ENCODE measurements around the gene VPS11.

VPS11 gene

DNA sequence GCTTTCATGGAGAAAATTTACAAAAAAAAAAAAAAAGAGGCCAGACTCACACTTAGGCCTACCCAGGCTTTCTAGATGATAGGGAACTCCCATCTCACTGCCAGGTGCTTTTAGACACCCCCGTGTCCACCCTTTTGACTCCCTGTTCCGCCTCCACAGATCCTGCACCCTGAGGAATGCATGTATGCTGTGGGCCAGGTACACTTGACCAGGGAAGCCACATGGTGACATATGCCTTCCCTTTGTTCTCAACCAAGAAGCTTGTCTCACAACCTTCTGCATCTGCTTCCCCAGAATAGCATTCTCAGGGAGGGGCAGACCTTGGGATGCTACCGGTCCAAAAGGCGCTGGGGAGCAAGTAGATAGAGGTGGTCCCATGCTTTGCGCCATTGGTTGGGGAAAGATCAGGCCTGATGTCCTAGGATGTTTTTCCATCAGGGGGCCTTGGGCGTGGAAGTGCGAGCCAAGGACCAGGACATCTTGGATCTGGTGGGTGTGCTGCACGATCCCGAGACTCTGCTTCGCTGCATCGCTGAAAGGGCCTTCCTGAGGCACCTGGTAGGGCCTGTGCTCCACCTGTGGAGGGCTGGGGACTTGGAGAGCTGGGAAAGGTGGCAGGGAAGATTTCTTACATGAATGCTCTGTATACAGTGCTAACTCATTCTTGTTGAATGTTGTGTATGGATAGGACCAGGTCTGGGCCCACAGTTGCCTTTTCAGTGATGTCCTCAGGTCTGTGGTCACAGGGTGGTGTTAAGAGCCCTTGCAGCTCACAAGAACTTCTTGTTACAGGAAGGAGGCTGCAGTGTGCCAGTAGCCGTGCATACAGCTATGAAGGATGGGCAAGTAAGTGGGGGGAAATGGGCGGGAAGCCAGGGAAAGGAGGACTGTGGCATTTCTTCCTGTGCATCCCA, 24.6 kb downstream of the VPS11 start:
- H3K4me3 ChIP-seq (ENCODE audit: low read depth, low read length), result peak overlapping the region; percentile 97
- TF ChIP-seq POLR2A (IDR thresholded peaks at IDR 0.05; ENCODE audit: extremely low read depth, insufficient read length) (no peak), MYC (IDR thresholded peaks at IDR 0.05; ENCODE audit: low read depth, low read length) (no peak)
- TF ChIP-seq, protein P1, sequence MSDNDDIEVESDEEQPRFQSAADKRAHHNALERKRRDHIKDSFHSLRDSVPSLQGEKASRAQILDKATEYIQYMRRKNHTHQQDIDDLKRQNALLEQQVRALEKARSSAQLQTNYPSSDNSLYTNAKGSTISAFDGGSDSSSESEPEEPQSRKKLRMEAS (IDR thresholded peaks at IDR 0.05; ENCODE audit: low read depth, low read length), result no peak
- peak; percentile 59 for DNase-seq (ENCODE audit: low read depth)

DNA sequence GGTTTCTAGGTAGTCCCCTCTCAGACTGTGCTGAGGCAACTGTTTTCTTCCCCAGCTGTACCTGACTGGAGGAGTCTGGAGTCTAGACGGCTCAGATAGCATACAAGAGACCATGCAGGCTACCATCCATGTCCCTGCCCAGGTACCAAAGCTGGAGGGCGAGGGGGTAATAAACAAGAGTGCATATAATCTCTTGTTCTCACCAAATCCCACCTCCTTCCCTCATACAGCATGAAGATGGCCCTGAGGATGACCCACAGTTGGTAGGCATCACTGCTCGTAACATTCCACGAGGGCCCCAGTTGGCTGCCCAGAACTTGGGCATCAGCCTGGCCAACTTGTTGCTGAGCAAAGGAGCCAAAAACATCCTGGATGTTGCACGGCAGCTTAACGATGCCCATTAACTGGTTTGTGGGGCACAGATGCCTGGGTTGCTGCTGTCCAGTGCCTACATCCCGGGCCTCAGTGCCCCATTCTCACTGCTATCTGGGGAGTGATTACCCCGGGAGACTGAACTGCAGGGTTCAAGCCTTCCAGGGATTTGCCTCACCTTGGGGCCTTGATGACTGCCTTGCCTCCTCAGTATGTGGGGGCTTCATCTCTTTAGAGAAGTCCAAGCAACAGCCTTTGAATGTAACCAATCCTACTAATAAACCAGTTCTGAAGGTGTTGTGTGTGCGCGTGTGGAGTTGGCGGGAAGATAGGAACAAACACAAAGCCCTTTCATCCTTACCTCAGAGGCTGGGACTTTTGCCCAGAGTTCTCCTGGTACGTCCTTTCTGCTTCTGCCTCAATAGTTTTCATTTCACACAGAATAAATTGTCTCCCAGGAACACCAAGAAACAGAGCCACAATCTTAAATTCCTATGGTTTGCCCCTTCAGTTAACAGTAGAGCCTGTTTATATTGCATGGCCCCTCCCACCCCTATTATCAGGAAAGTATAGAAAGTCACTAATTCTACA, 25.5 kb downstream of the VPS11 start:
- TF ChIP-seq, protein P1 (IDR thresholded peaks at IDR 0.05; ENCODE audit: low read depth, low read length), result no peak
- TF ChIP-seq MYC (IDR thresholded peaks at IDR 0.05; ENCODE audit: low read depth, low read length), result no peak
- TF ChIP-seq, protein P2, sequence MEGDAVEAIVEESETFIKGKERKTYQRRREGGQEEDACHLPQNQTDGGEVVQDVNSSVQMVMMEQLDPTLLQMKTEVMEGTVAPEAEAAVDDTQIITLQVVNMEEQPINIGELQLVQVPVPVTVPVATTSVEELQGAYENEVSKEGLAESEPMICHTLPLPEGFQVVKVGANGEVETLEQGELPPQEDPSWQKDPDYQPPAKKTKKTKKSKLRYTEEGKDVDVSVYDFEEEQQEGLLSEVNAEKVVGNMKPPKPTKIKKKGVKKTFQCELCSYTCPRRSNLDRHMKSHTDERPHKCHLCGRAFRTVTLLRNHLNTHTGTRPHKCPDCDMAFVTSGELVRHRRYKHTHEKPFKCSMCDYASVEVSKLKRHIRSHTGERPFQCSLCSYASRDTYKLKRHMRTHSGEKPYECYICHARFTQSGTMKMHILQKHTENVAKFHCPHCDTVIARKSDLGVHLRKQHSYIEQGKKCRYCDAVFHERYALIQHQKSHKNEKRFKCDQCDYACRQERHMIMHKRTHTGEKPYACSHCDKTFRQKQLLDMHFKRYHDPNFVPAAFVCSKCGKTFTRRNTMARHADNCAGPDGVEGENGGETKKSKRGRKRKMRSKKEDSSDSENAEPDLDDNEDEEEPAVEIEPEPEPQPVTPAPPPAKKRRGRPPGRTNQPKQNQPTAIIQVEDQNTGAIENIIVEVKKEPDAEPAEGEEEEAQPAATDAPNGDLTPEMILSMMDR (IDR thresholded peaks at IDR 0.05; ENCODE audit: low read depth, low read length), result no peak
- TF ChIP-seq POLR2A (IDR thresholded peaks at IDR 0.05; ENCODE audit: extremely low read depth, insufficient read length), result no peak
- DNase-seq (ENCODE audit: low read depth), result peak; percentile 33
- peak overlapping the region; percentile 97 for H3K4me3 ChIP-seq (ENCODE audit: low read depth, low read length)

DNA sequence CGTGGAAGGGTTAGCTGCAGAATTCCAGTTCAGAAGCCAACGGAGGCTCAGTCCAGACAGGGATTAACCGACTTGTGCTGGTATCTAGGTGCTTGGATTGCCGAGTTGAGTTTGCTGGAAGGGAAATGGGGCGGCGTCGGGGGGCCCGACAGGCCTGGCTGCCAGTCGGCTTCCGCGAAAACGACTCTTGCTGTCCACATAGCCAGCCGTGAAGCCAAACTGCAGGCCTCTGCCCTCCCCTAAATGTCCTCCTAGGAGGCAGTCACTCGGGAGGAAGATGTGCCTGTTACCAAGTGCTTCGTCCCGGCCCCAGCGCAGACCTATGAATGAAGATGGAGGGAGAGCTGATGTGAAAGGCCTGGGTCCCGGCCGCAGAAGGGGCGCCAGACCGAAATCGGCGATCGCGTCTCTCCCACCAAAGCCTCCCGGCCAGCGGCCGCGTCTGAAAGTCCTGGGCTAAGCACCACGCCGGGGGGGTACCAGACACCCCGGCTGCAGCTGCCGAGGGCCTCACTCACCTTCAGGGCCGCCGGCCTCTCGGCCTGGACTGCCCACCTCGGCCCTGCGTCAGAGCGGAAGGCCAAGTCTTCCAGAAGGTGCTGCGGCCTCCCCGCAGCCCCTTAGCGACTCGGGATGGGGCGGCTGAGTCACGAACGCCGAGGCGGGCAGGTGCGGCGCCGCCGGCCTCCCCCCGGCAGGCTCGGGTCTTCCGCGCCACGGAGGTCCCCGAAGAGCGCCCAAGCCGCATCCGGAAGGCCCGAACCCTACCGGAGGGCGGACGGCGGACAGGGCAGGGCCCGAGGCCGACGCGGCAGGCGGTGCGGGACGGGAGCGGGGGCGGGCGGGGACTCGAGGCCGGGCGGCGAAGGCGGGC, 26.6 kb downstream of the VPS11 start:
- peak overlapping the region; percentile 97 for H3K4me3 ChIP-seq (ENCODE audit: low read depth, low read length)
- peak; percentile 67 for DNase-seq (ENCODE audit: low read depth)
- TF ChIP-seq, protein P2 (IDR thresholded peaks at IDR 0.05; ENCODE audit: low read depth, low read length), result no peak
- peak; percentile 31 for TF ChIP-seq POLR2A (IDR thresholded peaks at IDR 0.05; ENCODE audit: extremely low read depth, insufficient read length)
- TF ChIP-seq MYC (IDR thresholded peaks at IDR 0.05; ENCODE audit: low read depth, low read length), result no peak; the same call in 1 of the 2 replicates
- TF ChIP-seq, protein P1 (IDR thresholded peaks at IDR 0.05; ENCODE audit: low read depth, low read length), result peak; percentile 14; the same call in 1 of the 2 replicates

DNA sequence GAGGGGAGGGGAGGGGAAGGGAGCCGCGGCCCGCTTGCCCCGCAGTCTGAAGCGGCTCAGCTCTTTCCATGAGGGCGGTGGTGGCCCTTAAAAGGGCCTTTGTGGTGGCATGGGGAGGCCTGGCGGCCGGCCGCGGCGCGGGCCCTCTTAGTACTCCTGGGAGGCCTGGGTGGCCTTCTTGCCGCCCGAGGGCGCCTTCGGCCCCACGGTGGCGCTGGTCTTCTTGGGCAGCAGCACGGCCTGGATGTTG, 27.1 kb downstream of the VPS11 start:
- DNase-seq (ENCODE audit: low read depth), result peak; percentile 86
- TF ChIP-seq, protein P1 (IDR thresholded peaks at IDR 0.05; ENCODE audit: low read depth, low read length), result peak; percentile 71; the same call in 1 of the 2 replicates
- TF ChIP-seq POLR2A (IDR thresholded peaks at IDR 0.05; ENCODE audit: extremely low read depth, insufficient read length) (no peak), MYC (IDR thresholded peaks at IDR 0.05; ENCODE audit: low read depth, low read length) (peak; percentile 63)
- TF ChIP-seq, protein P2 (IDR thresholded peaks at IDR 0.05; ENCODE audit: low read depth, low read length), result peak; percentile 55
- peak overlapping the region; percentile 97 for H3K4me3 ChIP-seq (ENCODE audit: low read depth, low read length)

DNA sequence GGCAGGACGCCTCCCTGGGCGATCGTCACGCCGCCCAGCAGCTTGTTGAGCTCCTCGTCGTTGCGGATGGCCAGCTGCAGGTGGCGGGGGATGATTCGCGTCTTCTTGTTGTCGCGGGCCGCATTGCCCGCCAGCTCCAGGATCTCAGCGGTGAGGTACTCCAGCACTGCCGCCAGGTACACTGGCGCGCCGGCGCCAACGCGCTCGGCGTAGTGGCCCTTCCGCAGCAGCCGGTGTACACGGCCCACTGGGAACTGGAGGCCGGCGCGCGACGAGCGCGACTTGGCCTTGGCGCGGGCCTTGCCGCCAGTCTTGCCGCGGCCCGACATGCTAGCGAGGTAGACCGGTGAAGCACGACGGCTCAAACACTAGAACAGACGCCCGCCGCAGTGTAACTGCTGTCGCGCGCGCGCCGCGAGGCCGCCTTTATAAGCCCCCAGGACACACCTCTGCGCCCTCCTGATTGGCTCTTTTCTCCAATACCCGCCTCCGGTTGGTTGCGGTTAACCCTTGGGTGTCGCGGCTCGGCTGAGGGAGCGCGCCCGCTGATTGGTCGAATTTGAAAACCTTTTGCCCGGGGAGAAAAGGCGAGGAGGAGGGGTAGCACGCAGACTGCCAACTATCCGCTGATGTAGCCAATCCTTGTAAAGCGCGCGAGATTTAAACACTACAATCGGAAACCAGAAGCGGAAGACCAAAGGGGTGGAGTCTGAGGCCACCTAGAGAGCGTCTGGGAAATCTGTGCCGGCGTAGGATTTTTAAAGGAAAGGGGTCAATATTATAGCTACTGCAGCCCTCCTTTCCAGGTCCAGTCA, 27.7 kb downstream of the VPS11 start:
- peak overlapping the region; percentile 97 for H3K4me3 ChIP-seq (ENCODE audit: low read depth, low read length)
- peak; percentile 100 for DNase-seq (ENCODE audit: low read depth)
- TF ChIP-seq, protein P1 (IDR thresholded peaks at IDR 0.05; ENCODE audit: low read depth, low read length), result peak; percentile 42; the same call in 1 of the 2 replicates
- TF ChIP-seq POLR2A (IDR thresholded peaks at IDR 0.05; ENCODE audit: extremely low read depth, insufficient read length), result peak; percentile 100
- TF ChIP-seq, protein P2 (IDR thresholded peaks at IDR 0.05; ENCODE audit: low read depth, low read length), result no peak
- TF ChIP-seq MYC (IDR thresholded peaks at IDR 0.05; ENCODE audit: low read depth, low read length), result peak; percentile 89

All from NB4 (cell line).